ENCODE data around the gene KIRREL3. TPM values are rescaled to one million over a fixed set of nuclear protein-coding genes. Genes with fewer than 3 reads are reported as not detected.

KIRREL3 gene
- polyA plus RNA-seq, 2 of the 4 experiments (the other 2 are of a cell fraction): 3.0 to 11.0 TPM

DNA sequence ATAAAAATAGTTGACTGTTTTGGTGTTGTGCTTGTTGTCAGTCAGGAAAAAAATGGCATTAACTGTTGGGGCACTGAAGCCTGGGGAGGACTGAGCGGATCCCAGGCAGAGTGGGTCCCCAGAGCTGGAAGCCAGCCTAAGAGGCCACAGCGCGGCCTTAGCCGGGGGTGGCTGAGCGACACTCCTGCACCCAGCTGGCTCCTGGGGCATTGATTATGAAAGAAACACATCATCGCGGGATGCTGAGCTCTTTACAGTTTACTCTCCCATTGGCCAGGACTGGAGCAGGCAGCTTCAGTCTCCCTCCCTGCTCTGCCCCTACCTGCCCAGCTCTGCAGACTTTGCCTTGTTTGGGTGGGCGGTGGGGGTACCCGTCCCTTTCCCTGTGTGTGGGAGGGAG, 523.6 kb downstream of the KIRREL3 start:
- ChIA-PET POLR2A (no interaction called here), CTCF (interaction anchor here (2.3 kb wide), 1 partner anchor 9 kb away, joined by 9 read pairs; no protein-coding TSS in a partner anchor)
- H3K4me3 ChIP-seq: no peak overlapping the region
- no peak for DNase-seq (ENCODE audit: low read depth in 1 of 2, low spot score in 1 of 2)
- WGBS (ENCODE audit: missing lambda C conversion rate): 92% methylated on average over 7 of the region's 9 CpGs
- H3K9me3 ChIP-seq: no peaks in the 10 kb centered on the region
- H3K4me2 ChIP-seq: no peak overlapping the region
- no peak for ATAC-seq
- H3K27ac ChIP-seq: no peak overlapping the region
- H3K4me1 ChIP-seq: no peaks in the 10 kb centered on the region
- TF ChIP-seq NFE2L2 (conservative IDR thresholded peaks at IDR 0.05; ENCODE audit: low read length) (no peak), EHF (CRISPR knock-in tag; IDR thresholded peaks at IDR 0.05) (no peak), HES2 (IDR thresholded peaks at IDR 0.05) (no peak)
- TF ChIP-seq, protein P1, sequence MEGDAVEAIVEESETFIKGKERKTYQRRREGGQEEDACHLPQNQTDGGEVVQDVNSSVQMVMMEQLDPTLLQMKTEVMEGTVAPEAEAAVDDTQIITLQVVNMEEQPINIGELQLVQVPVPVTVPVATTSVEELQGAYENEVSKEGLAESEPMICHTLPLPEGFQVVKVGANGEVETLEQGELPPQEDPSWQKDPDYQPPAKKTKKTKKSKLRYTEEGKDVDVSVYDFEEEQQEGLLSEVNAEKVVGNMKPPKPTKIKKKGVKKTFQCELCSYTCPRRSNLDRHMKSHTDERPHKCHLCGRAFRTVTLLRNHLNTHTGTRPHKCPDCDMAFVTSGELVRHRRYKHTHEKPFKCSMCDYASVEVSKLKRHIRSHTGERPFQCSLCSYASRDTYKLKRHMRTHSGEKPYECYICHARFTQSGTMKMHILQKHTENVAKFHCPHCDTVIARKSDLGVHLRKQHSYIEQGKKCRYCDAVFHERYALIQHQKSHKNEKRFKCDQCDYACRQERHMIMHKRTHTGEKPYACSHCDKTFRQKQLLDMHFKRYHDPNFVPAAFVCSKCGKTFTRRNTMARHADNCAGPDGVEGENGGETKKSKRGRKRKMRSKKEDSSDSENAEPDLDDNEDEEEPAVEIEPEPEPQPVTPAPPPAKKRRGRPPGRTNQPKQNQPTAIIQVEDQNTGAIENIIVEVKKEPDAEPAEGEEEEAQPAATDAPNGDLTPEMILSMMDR (IDR thresholded peaks at IDR 0.05): no peak
- no peak for FAIRE-seq

GRCh38 chr11:126476266-126476924, 524.2 kb downstream of the KIRREL3 start:
- WGBS (ENCODE audit: missing lambda C conversion rate): 84% methylated on average over 12 of the region's 15 CpGs
- no peak overlapping the region for H3K4me3 ChIP-seq
- H3K9me3 ChIP-seq: no peaks in the 10 kb centered on the region
- no peak for TF ChIP-seq CBX8 (IDR thresholded peaks at IDR 0.05)
- TF ChIP-seq TFCP2L1 (CRISPR knock-in tag; IDR thresholded peaks at IDR 0.05): no peak
- TF ChIP-seq BHLHE40 (IDR thresholded peaks at IDR 0.05; ENCODE audit: low read depth, low read length): no peak
- TF ChIP-seq PBX3 (IDR thresholded peaks at IDR 0.05): no peak
- no peak for TF ChIP-seq HOXB5 (CRISPR knock-in tag; IDR thresholded peaks at IDR 0.05)
- no peak for TF ChIP-seq KDM5A (IDR thresholded peaks at IDR 0.05)
- TF ChIP-seq CHD4 (IDR thresholded peaks at IDR 0.05; ENCODE audit: borderline replicate concordance): no peak
- no peak for TF ChIP-seq RARB (CRISPR knock-in tag; IDR thresholded peaks at IDR 0.05)
- TF ChIP-seq RAD21 (conservative IDR thresholded peaks at IDR 0.05 in 1 of 2, IDR thresholded peaks at IDR 0.05 in 1 of 2): no peak
- no peak for TF ChIP-seq ZC3H11A (IDR thresholded peaks at IDR 0.05)
- no peak for TF ChIP-seq EHF (CRISPR knock-in tag; IDR thresholded peaks at IDR 0.05)
- no peak for TF ChIP-seq HDAC2 (IDR thresholded peaks at IDR 0.05)
- no peak for TF ChIP-seq ZNF302 (CRISPR knock-in tag; IDR thresholded peaks at IDR 0.05)
- no peak for TF ChIP-seq FOSL2 (IDR thresholded peaks at IDR 0.05)
- no peak for TF ChIP-seq FOSL2 (CRISPR knock-in tag; IDR thresholded peaks at IDR 0.05)
- no peak for TF ChIP-seq FOXS1 (CRISPR knock-in tag; IDR thresholded peaks at IDR 0.05)
- no peak for TF ChIP-seq KDM1A (IDR thresholded peaks at IDR 0.05; ENCODE audit: low read depth)
- H3K4me1 ChIP-seq: no peaks in the 10 kb centered on the region
- CTCF ChIA-PET: interaction anchor here (0.5 to 2.3 kb wide), 2 partner anchors 9 to 21 kb away, joined by 3 to 9 read pairs; no protein-coding TSS in a partner anchor
- FAIRE-seq (no peak), ATAC-seq (no peak), DNase-seq (ENCODE audit: low read depth in 1 of 2, low spot score in 1 of 2) (no peak)
- H3K27ac ChIP-seq: no peak overlapping the region
- POLR2A ChIA-PET: no interaction called here
- H3K4me2 ChIP-seq: no peak overlapping the region

All from A549 (cell line).